AG08395 (cell line): Measurements from ENCODE around the gene SYDE2.
A peak's percentile ranks its signal among the peaks of the same experiment; 100 is the strongest.

Experiments
- DNase-seq: peaks from one replicate; pipeline ENCODE4 v3.0.0; 2012; ENCODE audit warnings: mixed read lengths, low spot score

Gene SYDE2

DNA sequence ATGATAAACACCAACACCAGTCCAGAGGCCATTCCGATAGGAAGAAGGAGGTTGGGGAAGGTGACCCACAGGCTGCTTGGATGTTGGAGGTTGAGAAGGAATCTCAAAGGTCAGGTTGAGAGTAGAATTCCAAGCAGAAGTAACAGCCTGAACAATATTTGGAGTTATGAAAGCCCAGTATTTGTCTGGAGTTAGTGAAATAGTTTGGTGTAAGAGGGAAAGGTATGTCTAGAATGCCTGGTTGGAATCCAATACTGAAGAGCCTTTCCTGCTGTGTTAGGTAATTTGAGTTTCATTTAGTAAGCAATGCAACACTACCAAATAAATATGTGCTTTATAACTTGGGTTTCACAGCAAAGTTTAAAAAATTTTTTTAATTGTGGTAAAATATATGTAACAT, 82.1 kb downstream of the SYDE2 start:
- no peak for DNase-seq

DNA sequence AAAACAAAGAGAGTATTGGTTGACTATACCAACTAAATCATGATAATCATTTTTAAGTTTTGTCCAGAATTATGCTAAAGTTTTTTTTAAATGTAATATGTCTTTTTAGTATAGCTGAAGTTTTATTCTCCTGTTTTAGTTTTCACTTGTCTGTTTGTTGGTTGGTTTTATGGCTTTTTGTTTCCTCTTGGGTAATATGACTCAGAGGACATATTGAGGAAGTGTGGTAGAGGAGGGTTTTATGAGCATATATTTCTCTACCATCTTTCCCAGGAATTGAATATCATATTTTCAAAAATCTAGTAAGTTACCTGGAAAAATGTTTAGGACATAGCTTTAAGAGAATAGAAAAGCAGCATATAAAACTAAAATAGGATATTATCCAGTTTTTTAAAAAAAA, 84.0 kb downstream of the SYDE2 start:
- DNase-seq: no peak

DNA sequence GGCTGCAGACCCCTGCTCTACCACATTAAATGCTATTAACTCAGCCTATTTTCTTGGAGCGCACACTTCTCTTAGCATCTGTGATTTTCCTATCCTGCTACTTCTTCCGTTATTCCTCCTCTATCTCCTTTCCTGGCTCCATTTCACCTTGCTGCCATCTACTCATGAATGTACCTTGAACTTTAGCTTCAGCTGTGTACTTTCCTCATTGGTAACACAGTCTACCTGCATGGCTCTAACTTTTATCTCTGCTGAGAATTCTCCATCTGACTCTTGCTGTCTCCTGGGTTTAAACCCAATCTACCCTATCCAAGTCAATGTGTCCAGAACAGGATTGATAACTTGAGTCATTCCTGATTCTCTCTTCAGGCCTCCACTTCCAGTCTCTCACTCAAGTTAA, 84.9 kb downstream of the SYDE2 start:
- DNase-seq: no peak

DNA sequence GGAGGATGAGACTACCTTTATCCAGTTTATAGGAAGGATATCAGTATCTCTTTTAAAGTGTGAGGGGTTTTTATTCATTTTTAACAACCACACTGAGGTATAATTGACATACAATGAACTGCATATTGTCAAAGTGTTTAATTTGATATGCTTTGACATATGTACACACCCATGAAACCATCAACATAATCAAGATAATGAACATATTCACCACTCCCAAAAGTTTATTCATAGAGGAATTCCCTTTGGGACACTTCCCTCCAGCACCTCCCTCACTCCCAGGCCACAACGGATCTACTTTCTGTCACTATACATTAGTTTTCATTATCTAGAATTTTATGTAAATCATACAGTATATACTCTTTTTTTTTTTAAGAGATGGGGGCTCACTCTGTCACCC, 89.1 kb downstream of the SYDE2 start:
- DNase-seq: no peak

DNA sequence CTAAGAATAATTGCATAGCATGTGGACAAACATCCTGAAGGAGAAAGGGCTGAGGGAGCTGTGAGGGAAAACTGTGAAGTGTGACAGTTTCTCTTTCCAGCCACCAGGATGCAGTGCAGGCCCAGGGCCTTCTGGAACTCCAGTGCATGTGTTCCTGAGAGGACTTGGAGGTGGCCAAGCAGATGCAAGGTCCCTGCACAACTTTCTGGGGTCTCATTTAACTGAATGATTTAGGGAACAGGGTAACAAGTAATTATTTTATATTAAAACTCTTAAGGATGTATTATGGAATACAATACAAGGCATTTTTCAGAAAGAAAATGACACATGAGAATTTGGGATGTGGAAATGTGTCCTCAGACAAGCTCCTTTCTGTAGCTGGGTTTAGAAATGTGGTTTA, 91.3 kb downstream of the SYDE2 start:
- DNase-seq: peak; percentile 81
